Esophagus mucosa (tissue), 1 donor: ENCODE measurements around the gene CACNB4. TPM values are rescaled to one million over a fixed set of nuclear protein-coding genes. Genes with fewer than 3 reads are reported as not detected.
A peak's percentile ranks its signal among the peaks of the same experiment; 100 is the strongest.

Experiments used
- ATAC-seq: fragments of 200-7000 bp; cut with Tn5 transposase; one replicate; pipeline ENCODE4 v1.9.1; 2020
- total RNA-seq: library from RNA; stranded (reverse); gene quantifications from one replicate; pipeline ENCODE4 v1.2.4, GENCODE V29; 2023
- donor health status: DM: yes; HTN: yes; CAD: no.

Gene CACNB4
- total RNA-seq, 1 donor from 2014 or later: 9.6 TPM

- no peak for ATAC-seq
Observed at GRCh38 chr2:152088006-152088405, 10.8 kb downstream of the CACNB4 start.

- ATAC-seq: no peak
Observed at GRCh38 chr2:152086231-152086630, 12.6 kb downstream of the CACNB4 start.

- no peak for ATAC-seq
Observed at GRCh38 chr2:152084076-152084475, 14.8 kb downstream of the CACNB4 start.

- no peak for ATAC-seq
Observed at GRCh38 chr2:152083202-152083875, 15.5 kb downstream of the CACNB4 start.

- ATAC-seq: no peak
Observed at GRCh38 chr2:152078662-152079061, 20.2 kb downstream of the CACNB4 start.

- no peak for ATAC-seq
Observed at GRCh38 chr2:152078023-152078422, 20.8 kb downstream of the CACNB4 start.

GRCh38 chr2:152075461-152076050, 23.3 kb downstream of the CACNB4 start:
- ATAC-seq: no peak

GRCh38 chr2:152072011-152072410, 26.8 kb downstream of the CACNB4 start:
- no peak for ATAC-seq

- no peak for ATAC-seq
Observed at GRCh38 chr2:152071518-152071917, 27.3 kb downstream of the CACNB4 start.

- no peak for ATAC-seq
Observed at GRCh38 chr2:152071092-152071491, 27.8 kb downstream of the CACNB4 start.

- peak; percentile 29 for ATAC-seq
Observed at GRCh38 chr2:152068226-152068625, 30.6 kb downstream of the CACNB4 start.

- ATAC-seq: peak; percentile 77
Observed at GRCh38 chr2:152067823-152068222, 31.0 kb downstream of the CACNB4 start.

GRCh38 chr2:152065945-152066344, 32.9 kb downstream of the CACNB4 start:
- peak; percentile 58 for ATAC-seq

GRCh38 chr2:152064001-152064400, 34.8 kb downstream of the CACNB4 start:
- no peak for ATAC-seq

GRCh38 chr2:152063325-152063924, 35.4 kb downstream of the CACNB4 start:
- ATAC-seq: no peak

GRCh38 chr2:152062125-152063091, 36.4 kb downstream of the CACNB4 start:
- peak; percentile 78 for ATAC-seq

GRCh38 chr2:152061383-152061782, 37.5 kb downstream of the CACNB4 start:
- no peak for ATAC-seq

- ATAC-seq: no peak
Observed at GRCh38 chr2:152058655-152059054, 40.2 kb downstream of the CACNB4 start.

GRCh38 chr2:152056418-152056817, 42.4 kb downstream of the CACNB4 start:
- ATAC-seq: no peak

- ATAC-seq: peak; percentile 28
Observed at GRCh38 chr2:152055366-152056108, 43.3 kb downstream of the CACNB4 start.

- ATAC-seq: no peak
Observed at GRCh38 chr2:152054593-152054992, 44.3 kb downstream of the CACNB4 start.

GRCh38 chr2:152051436-152051835, 47.4 kb downstream of the CACNB4 start:
- no peak for ATAC-seq
